Measurements from ENCODE around the gene KDM7A.

The KDM7A gene

DNA sequence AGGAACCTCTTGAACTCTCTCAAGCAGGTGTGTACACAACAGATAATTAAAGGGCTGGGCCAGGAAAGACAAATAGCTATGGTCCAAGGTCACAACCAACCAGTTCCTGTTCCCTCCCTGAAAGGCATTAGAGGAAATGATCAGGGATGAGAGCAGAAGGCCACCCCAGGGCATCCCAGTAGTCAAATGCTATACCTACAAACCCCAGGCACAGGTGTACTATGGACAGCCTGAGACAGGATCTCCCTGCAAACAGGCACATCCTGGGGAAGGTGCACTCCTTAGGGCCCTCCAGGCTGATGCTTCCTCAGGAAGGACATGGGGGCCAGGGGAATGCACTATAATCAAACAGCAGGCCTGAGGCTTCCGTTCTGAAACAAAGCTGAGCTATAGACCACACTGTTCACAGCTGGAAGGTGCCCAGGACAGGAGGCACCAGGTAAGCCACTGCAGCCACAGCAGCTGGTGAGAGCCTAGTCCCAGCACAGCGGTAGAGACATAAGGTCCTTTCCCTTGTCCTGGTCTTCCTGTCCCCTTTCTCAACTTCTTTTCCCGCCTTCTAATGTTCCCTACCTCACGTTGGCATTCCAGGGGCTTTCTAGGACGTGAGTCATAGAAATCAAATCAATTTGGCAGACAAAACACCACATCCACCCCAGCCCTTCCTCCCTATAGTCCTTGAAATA lies 127.3 kb downstream of the KDM7A start:
- Histone ChIP-seq H3K4me2 (peak overlapping the region in 8 of 11 experiments; percentile 6 to 64 (median 35); a peak in 11 of 22 replicates), H3K4me1 (peaks cover 11 to 28% (median 17%) of the 10 kb centered on the region in 10 experiments), H3K27ac (no peak overlapping the region), H3K4me3 (no peak overlapping the region), H4K20me1 (peaks cover 0 to 65% (median 17%) of the 10 kb centered on the region in 11 experiments; a peak in 13 of 22 replicates), H3K9ac (no peak overlapping the region), H3K9me3 (replicated peaks in 1 of 11) (no peaks in the 10 kb centered on the region), H3K27me3 (no peaks in the 10 kb centered on the region), H3K36me3 (peaks cover 51 to 93% (median 75%) of the 10 kb centered on the region in 11 experiments)
- TF ChIP-seq Cebpa-rat (IDR thresholded peaks at IDR 0.05), result no peak

DNA sequence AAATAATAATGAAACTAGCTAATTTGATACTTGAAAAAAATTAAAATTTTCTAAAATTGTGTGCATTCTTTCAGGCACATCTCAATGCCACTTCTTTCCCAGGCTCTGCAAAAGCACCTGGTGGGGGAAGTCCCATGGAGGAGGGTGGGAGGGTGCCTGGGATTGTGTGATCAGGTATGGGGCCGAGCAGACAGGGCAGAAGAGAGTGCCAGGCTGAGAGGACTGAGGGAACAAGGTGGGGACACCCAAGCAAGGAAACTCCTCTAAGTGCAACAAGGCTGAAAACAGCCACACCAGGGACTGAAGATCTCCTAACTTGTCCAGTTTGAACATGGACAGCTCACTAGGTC lies 127.8 kb downstream of the KDM7A start:
- peak overlapping the region in 5 of 11 experiments; percentile 16 to 64 (median 40); a peak in 3 of 22 replicates for H3K4me2 ChIP-seq

DNA sequence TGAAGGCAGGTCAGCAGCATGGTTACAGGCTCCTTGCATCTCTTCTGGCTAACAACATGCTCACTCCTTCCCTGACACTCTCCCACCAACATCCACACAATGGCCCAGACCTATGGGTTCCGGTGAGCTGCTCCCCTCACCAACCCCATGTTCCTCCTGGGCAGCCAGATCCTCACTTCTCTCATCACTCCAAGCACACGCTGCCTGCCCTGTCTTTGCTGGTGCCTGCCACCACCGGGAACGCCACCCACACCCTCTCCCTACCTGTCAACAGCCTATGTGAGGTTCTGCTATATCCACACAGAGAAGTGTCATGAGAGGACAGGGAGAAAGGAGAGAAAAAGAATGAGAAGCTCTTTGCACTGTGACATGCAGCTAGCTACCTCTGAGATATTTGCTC lies 128.6 kb downstream of the KDM7A start:
- H3K4me2 ChIP-seq, result no peak overlapping the region
- H4K20me1 ChIP-seq, result peaks cover 0 to 75% (median 17%) of the 10 kb centered on the region in 11 experiments; a peak in 12 of 22 replicates
- no peak overlapping the region for H3K9ac ChIP-seq
- TF ChIP-seq Cebpa-rat (IDR thresholded peaks at IDR 0.05), result no peak
- H3K27ac ChIP-seq, result no peak overlapping the region
- H3K4me1 ChIP-seq, result peaks cover 8 to 18% (median 11%) of the 10 kb centered on the region in 10 experiments; a peak in 18 of 20 replicates
- peaks cover 49 to 92% (median 75%) of the 10 kb centered on the region in 11 experiments for H3K36me3 ChIP-seq
- H3K4me3 ChIP-seq, result no peak overlapping the region
- no peaks in the 10 kb centered on the region for H3K9me3 ChIP-seq (replicated peaks in 1 of 11)
- no peaks in the 10 kb centered on the region for H3K27me3 ChIP-seq

More for the DNA sequence above, 127.8 kb downstream of the KDM7A start:
- no peak for TF ChIP-seq Cebpa-rat (IDR thresholded peaks at IDR 0.05)
- Histone ChIP-seq H3K9me3 (replicated peaks in 1 of 11) (no peaks in the 10 kb centered on the region), H3K9ac (no peak overlapping the region), H3K4me1 (peaks cover 10 to 23% (median 12%) of the 10 kb centered on the region in 10 experiments; a peak in 19 of 20 replicates), H3K27me3 (no peaks in the 10 kb centered on the region), H3K36me3 (peaks cover 51 to 93% (median 75%) of the 10 kb centered on the region in 11 experiments), H4K20me1 (peaks cover 0 to 66% (median 17%) of the 10 kb centered on the region in 11 experiments; a peak in 13 of 22 replicates), H3K4me3 (no peak overlapping the region), H3K27ac (no peak overlapping the region)

DNA sequence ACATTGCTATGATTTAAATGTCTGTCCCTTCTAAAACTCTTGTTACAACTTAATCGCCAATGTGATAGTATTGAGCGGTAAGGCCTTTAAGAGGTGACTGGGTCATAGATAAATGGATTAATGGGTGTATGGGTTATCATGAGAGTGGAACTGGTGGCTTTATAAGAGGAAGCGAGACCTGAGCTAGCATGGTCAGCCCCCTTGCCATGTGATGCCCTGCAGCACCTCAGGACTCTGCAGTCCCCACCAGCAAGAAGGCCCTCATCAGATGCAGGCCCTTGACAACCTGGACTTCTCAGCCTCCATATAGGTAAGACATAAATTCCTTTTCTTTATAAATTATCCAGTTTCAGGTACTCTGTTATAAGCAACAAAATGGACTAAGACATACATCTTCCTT lies 129.6 kb downstream of the KDM7A start:
- Histone ChIP-seq H3K9me3 (replicated peaks in 1 of 11) (no peaks in the 10 kb centered on the region), H3K27ac (no peak overlapping the region), H3K27me3 (no peaks in the 10 kb centered on the region), H3K4me2 (no peak overlapping the region), H3K36me3 (peaks cover 51 to 92% (median 74%) of the 10 kb centered on the region in 11 experiments), H3K4me1 (peaks cover 8 to 23% (median 11%) of the 10 kb centered on the region in 10 experiments; a peak in 19 of 20 replicates), H3K4me3 (no peak overlapping the region), H4K20me1 (peaks cover 0 to 84% (median 23%) of the 10 kb centered on the region in 11 experiments; a peak in 16 of 22 replicates), H3K9ac (no peak overlapping the region)
- no peak for TF ChIP-seq Cebpa-rat (IDR thresholded peaks at IDR 0.05)

DNA sequence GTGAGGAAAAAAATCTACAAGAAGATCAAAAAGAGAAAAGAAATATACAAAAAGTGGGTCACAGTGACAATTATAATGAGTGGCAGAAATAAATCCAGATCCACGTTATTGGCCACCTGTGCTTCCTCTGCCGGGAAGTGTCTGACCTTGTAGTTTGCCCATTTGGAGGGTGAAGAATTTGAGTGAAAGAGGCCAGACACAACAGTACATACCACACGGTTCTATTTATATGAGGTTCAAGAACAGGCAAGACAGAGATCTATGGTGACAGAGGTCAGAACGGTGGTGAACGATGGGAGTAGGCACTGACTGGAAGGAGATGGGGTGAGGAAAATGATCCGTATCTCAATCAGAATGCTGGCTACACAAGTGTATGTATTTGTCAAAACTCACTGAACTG lies 131.1 kb downstream of the KDM7A start:
- Histone ChIP-seq H4K20me1 (peaks cover 0 to 99% (median 20%) of the 10 kb centered on the region in 11 experiments; a peak in 17 of 22 replicates), H3K9me3 (replicated peaks in 1 of 11) (no peaks in the 10 kb centered on the region), H3K27me3 (no peaks in the 10 kb centered on the region), H3K4me1 (peaks cover 8 to 22% (median 14%) of the 10 kb centered on the region in 10 experiments; a peak in 19 of 20 replicates), H3K4me3 (no peak overlapping the region), H3K36me3 (peaks cover 63 to 93% (median 82%) of the 10 kb centered on the region in 11 experiments), H3K4me2 (no peak overlapping the region), H3K9ac (no peak overlapping the region), H3K27ac (no peak overlapping the region)
- TF ChIP-seq Cebpa-rat (IDR thresholded peaks at IDR 0.05), result no peak

DNA sequence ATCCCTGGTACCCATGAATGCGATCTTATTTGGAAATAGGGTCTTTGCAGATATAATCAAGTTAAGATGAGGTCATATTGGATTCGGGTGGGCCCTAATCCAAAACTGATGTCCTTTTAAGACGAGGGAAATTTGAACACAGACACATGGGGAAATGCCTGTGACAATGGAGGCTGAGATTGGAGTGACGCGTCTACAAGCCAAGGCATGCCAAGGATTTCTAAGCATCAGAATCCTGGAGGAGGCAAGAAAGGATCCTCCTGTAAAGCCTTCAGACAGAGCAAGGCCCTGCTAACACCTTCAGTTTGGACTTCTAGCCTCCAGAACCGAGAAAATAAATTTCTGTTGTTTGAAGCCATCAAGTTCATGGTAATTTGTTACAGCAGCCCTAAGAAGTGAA lies 132.5 kb downstream of the KDM7A start:
- Histone ChIP-seq H3K36me3 (peaks cover 76 to 94% (median 85%) of the 10 kb centered on the region in 11 experiments), H3K4me3 (no peak overlapping the region), H3K27ac (no peak overlapping the region), H3K4me1 (peaks cover 1 to 26% (median 8%) of the 10 kb centered on the region in 10 experiments; a peak in 19 of 20 replicates), H3K9ac (no peak overlapping the region), H3K4me2 (no peak overlapping the region), H4K20me1 (peaks cover 8 to 99% (median 25%) of the 10 kb centered on the region in 11 experiments; a peak in 19 of 22 replicates), H3K9me3 (replicated peaks in 1 of 11) (no peaks in the 10 kb centered on the region), H3K27me3 (no peaks in the 10 kb centered on the region)
- no peak for TF ChIP-seq Cebpa-rat (IDR thresholded peaks at IDR 0.05)

DNA sequence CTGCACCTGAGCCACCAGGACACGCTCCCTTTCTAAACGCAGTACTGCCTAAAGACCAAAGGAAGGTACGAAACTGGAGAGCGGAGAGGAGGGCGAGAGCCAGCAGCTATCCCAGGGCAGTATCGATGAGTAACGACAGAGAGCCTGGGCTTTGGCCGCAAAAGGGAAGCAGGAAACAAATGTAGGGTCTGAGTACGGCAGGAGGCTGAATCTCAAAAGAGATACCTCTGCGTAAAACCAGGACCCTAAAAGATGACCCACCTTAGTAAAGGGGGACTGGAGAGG lies 134.5 kb downstream of the KDM7A start:
- no peaks in the 10 kb centered on the region for H3K9me3 ChIP-seq (replicated peaks in 1 of 11)
- peaks cover 0 to 38% (median 6%) of the 10 kb centered on the region in 10 experiments; a peak in 10 of 20 replicates for H3K4me1 ChIP-seq
- H4K20me1 ChIP-seq, result peaks cover 27 to 99% (median 39%) of the 10 kb centered on the region in 11 experiments
- peak overlapping the region in 4 of 11 experiments; percentile 19 to 69 (median 40); a peak in 7 of 22 replicates for H3K4me2 ChIP-seq
- H3K4me3 ChIP-seq, result no peak overlapping the region
- H3K9ac ChIP-seq, result no peak overlapping the region; a peak in 1 of 22 replicates
- peaks cover 85 to 99% (median 89%) of the 10 kb centered on the region in 11 experiments for H3K36me3 ChIP-seq
- no peak overlapping the region for H3K27ac ChIP-seq
- no peak for TF ChIP-seq Cebpa-rat (IDR thresholded peaks at IDR 0.05)
- no peaks in the 10 kb centered on the region for H3K27me3 ChIP-seq

DNA sequence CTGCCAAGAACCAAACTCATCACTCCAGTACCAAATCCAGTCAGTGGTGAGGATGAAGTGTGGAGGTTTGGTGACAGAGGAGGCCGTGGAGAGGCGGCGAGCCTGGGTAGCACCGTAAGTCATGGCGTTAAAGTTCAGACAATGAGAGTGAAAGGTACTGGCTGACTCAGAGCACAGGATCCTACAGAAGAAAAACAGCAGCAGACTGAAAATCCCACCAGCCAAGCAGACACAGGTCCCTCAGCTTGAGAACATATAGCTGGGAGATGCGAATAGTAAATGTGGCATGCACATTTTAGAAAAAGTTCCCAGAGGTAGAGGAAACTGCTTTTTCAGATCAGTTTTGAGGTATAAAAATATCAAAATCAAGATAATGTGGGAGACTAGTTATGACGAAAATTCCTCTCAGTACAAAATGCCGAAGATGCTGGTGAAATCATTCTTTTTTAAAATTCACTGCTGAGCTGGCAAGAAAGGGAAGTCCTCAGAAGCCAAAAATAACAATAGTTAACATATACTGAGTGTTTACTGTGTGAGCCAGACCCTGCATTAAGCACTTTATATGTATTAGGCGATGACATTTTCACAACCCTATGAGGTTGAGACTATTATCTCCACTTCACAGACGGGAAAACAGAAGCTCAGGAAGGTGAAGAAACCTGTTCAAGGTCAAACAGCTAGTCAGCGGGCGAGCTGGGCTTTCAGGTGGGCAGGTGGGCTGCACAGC lies 135.0 kb downstream of the KDM7A start:
- peaks cover 82 to 99% (median 93%) of the 10 kb centered on the region in 11 experiments for H3K36me3 ChIP-seq
- H3K4me2 ChIP-seq, result peak overlapping the region in 4 of 11 experiments; percentile 19 to 69 (median 40); a peak in 7 of 22 replicates
- H3K4me3 ChIP-seq, result no peak overlapping the region
- H4K20me1 ChIP-seq, result peaks cover 32 to 99% (median 44%) of the 10 kb centered on the region in 11 experiments
- H3K4me1 ChIP-seq, result peaks cover 0 to 43% (median 11%) of the 10 kb centered on the region in 10 experiments; a peak in 15 of 20 replicates
- no peak overlapping the region for H3K27ac ChIP-seq
- no peak for TF ChIP-seq Cebpa-rat (IDR thresholded peaks at IDR 0.05)
- H3K27me3 ChIP-seq, result no peaks in the 10 kb centered on the region
- no peaks in the 10 kb centered on the region for H3K9me3 ChIP-seq (replicated peaks in 1 of 11)
- H3K9ac ChIP-seq, result no peak overlapping the region; a peak in 1 of 22 replicates

DNA sequence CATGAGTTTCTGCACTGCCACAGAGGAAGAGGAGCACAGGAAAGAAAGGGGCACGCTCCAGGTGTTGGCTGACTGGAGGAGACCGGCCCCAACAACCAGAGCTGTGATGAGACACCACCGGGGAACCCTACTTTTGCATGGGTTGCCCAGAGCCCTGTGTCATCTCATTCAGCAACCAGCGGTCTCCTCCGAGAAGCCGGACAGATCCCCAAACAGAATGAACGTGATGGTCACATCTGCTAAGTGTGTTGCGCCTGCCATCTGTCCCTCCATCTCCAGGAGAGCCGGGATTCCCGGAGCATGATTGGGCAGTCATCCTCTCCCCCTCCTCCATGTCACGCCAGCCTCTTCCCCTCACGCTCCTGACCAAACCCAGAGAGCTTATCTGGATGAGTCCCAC lies 136.9 kb downstream of the KDM7A start:
- peaks cover 10 to 57% (median 21%) of the 10 kb centered on the region in 10 experiments for H3K4me1 ChIP-seq
- H3K4me3 ChIP-seq, result no peak overlapping the region
- H3K36me3 ChIP-seq, result peaks cover 69 to 92% (median 82%) of the 10 kb centered on the region in 11 experiments
- peaks cover 39 to 98% (median 58%) of the 10 kb centered on the region in 11 experiments for H4K20me1 ChIP-seq
- TF ChIP-seq Cebpa-rat (IDR thresholded peaks at IDR 0.05), result no peak
- H3K9me3 ChIP-seq (replicated peaks in 1 of 11), result no peaks in the 10 kb centered on the region
- H3K27ac ChIP-seq, result no peak overlapping the region
- no peak overlapping the region for H3K9ac ChIP-seq
- H3K4me2 ChIP-seq, result peak overlapping the region in 3 of 11 experiments; percentile 14 to 50 (median 41); a peak in 5 of 22 replicates
- no peaks in the 10 kb centered on the region for H3K27me3 ChIP-seq
